ENCODE measurements around the gene PTPRR. TPM values are rescaled to one million over a fixed set of nuclear protein-coding genes. Genes with fewer than 3 reads are reported as not detected.

Gene PTPRR
- total and polyA plus RNA-seq, 7 donors, result 0.99 to 38.6 (median 4.2) TPM

DNA sequence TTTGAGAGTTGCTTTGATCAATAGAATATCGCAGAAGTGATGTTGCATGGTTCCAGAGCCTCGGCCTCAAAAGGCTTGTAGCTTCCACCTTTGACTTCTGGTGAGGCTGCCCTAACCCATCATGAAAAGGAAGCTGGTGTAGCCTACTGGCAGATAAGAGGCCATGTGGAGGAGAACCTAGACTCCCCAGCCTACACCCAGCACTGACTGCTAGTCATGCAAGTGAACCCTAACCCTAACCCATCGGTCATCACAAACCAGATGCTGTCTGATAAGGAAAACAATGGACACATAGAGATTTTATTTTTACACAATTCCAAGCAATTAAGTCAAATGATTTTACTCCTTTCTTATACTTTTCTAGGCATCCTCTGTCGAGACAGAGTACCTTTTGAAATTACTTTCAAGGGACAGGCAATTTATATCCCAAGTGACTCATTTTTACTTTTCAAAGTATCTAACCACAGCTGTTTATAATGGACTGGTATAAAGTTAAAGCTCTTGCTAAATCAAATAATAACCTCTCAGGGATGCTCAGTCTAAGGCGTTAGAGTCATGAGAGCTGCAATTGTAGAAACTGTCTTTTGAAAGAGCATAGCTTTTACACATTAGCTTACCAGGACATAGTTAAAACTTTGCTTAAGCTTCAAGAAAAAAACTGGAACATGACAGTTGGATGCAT is 300.9 kb downstream of the PTPRR start:
- WGBS, 2 donors, result 79 to 88% methylated on average over 5 of the region's 5 CpGs
- no peak overlapping the region for H3K4me3 ChIP-seq
- no peaks in the 10 kb centered on the region for H3K36me3 ChIP-seq
- H3K27ac ChIP-seq, result no peak overlapping the region
- H3K27me3 ChIP-seq, result no peaks in the 10 kb centered on the region
- no peaks in the 10 kb centered on the region for H3K9me3 ChIP-seq
- intact Hi-C loops (cut with DNase I), result no loop called here
- no peaks in the 10 kb centered on the region for H3K4me1 ChIP-seq
- no peak for TF ChIP-seq POLR2AphosphoS5 (IDR thresholded peaks at IDR 0.05)
- no peak for TF ChIP-seq POLR2A (IDR thresholded peaks at IDR 0.05)
- no peak for TF ChIP-seq EP300 (IDR thresholded peaks at IDR 0.05)
- TF ChIP-seq, protein P1, sequence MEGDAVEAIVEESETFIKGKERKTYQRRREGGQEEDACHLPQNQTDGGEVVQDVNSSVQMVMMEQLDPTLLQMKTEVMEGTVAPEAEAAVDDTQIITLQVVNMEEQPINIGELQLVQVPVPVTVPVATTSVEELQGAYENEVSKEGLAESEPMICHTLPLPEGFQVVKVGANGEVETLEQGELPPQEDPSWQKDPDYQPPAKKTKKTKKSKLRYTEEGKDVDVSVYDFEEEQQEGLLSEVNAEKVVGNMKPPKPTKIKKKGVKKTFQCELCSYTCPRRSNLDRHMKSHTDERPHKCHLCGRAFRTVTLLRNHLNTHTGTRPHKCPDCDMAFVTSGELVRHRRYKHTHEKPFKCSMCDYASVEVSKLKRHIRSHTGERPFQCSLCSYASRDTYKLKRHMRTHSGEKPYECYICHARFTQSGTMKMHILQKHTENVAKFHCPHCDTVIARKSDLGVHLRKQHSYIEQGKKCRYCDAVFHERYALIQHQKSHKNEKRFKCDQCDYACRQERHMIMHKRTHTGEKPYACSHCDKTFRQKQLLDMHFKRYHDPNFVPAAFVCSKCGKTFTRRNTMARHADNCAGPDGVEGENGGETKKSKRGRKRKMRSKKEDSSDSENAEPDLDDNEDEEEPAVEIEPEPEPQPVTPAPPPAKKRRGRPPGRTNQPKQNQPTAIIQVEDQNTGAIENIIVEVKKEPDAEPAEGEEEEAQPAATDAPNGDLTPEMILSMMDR (IDR thresholded peaks at IDR 0.05), result no peak
- DNase-seq, result no peak

DNA sequence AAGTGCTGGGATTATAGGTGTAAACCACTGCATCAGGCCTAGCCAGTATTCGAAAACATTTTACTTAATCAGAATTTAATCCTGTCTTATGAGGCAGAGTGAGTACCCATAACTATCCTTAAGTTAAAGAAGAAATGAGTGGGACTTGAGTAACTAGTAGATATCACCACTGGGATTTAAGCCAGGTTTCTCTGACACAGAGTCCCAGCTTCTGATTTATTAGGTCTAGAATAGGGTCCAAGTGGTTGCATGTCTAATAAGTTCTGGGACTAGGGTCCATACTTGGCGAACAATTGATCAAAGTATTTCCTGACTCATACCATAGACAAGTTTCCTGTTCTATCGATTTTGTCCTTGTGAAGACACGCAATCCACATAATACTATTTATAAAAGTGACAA is 302.2 kb downstream of the PTPRR start:
- intact Hi-C loops (cut with DNase I), result no loop called here
- Histone ChIP-seq H3K36me3 (no peaks in the 10 kb centered on the region), H3K9me3 (no peaks in the 10 kb centered on the region), H3K4me3 (no peak overlapping the region), H3K27ac (no peak overlapping the region), H3K4me1 (no peaks in the 10 kb centered on the region), H3K27me3 (no peaks in the 10 kb centered on the region)
- no peak for DNase-seq
- no peak for TF ChIP-seq POLR2A (IDR thresholded peaks at IDR 0.05)
- no peak for TF ChIP-seq EP300 (IDR thresholded peaks at IDR 0.05)
- no peak for TF ChIP-seq POLR2AphosphoS5 (IDR thresholded peaks at IDR 0.05)
- TF ChIP-seq, protein P1 (IDR thresholded peaks at IDR 0.05), result no peak
- WGBS, 2 donors, result 93 to 95% methylated on average over 4 of the region's 4 CpGs

- no peak for DNase-seq
- no peaks in the 10 kb centered on the region for H3K9me3 ChIP-seq
- no peaks in the 10 kb centered on the region for H3K4me1 ChIP-seq
- 92% methylated on average over 4 of the region's 4 CpGs for WGBS, 2 donors
- no peak overlapping the region for H3K27ac ChIP-seq
- intact Hi-C loops (cut with DNase I), result no loop called here
- TF ChIP-seq, protein P1 (IDR thresholded peaks at IDR 0.05), result no peak
- TF ChIP-seq POLR2AphosphoS5 (IDR thresholded peaks at IDR 0.05) (no peak), EP300 (IDR thresholded peaks at IDR 0.05) (no peak), POLR2A (IDR thresholded peaks at IDR 0.05) (no peak)
- no peak overlapping the region for H3K4me3 ChIP-seq
- no peaks in the 10 kb centered on the region for H3K27me3 ChIP-seq
- no peaks in the 10 kb centered on the region for H3K36me3 ChIP-seq
These were observed 303.1 kb downstream of the PTPRR start for GRCh38 chr12:70617450-70617849.

GRCh38 chr12:70615174-70615866 is 305.2 kb downstream of the PTPRR start:
- no peak for DNase-seq
- H3K4me3 ChIP-seq, result no peak overlapping the region
- H3K9me3 ChIP-seq, result no peaks in the 10 kb centered on the region
- no peaks in the 10 kb centered on the region for H3K36me3 ChIP-seq
- 60 to 73% methylated on average over 5 of the region's 5 CpGs for WGBS, 2 donors
- intact Hi-C loops (cut with DNase I), result no loop called here
- peaks cover 0 to 4% (median 0%) of the 10 kb centered on the region in 3 donors for H3K27me3 ChIP-seq
- no peak overlapping the region for H3K27ac ChIP-seq
- TF ChIP-seq POLR2A (IDR thresholded peaks at IDR 0.05) (no peak), EP300 (IDR thresholded peaks at IDR 0.05) (no peak), POLR2AphosphoS5 (IDR thresholded peaks at IDR 0.05) (no peak)
- TF ChIP-seq, protein P1 (IDR thresholded peaks at IDR 0.05), result no peak
- H3K4me1 ChIP-seq, result no peaks in the 10 kb centered on the region
